ENCODE results near the gene DCAF10. TPM values are rescaled to one million over a fixed set of nuclear protein-coding genes. Genes with fewer than 3 reads are reported as not detected.
"Not testable (repeated sequence)": the region's sequence is repeated elsewhere in the genome, so short reads cannot be mapped to it uniquely, and the experiment has no call there.

The DCAF10 gene
- total and polyA plus RNA-seq, 4 donors = 8.3 to 29.5 (median 18.5) TPM

DNA sequence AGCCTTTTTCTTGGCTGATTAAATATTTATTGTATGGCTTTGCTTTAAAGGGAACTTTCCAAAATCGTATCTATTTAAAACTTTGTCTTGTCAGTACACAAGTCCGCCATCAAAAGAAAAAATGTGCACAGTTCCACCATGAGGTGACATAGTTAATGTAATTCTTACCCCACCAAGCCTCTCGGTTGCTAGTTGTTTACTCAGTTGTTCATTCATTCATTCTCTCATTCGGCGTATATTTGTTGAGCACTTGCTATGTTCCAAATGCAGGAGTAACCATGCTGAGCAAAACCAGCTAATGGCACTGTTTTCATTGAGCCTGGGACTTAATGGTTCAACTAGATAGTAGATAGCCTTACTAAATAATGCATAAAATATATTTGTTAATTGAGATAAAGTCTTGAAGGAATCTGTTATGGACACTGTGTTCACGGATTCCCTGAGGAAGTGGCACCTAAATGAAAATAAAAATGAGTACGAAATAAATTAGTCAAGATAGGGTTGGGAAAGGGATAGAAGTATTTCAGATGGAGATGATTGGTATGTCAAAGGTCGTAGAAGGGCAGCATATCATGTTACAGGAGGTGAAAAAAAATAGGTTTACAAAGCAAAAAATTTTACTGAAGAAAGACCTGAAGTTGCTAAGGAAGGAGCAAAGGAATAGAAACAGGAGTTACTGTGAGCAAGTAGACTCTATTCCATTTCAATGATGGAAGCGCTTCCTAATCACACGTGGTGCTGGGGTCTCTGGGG lies 1.5 kb downstream of the DCAF10 start:
- ATAC-seq (ENCODE audit: low FRiP score) (no peak), DNase-seq (no peak)
- Histone ChIP-seq H3K9me3 (ENCODE audit: control insufficient read depth, low read length) (no peaks in the 10 kb centered on the region), H3K4me1 (ENCODE audit: control insufficient read depth in 1 of 2, insufficient read depth in 2 of 2, low read length in 2 of 2) (peaks cover 0 to 4% of the 10 kb centered on the region in 2 donors), H3K36me3 (ENCODE audit: control insufficient read depth in 1 of 2, insufficient read depth in 2 of 2, low read length in 1 of 2) (no peaks in the 10 kb centered on the region), H3K27me3 (ENCODE audit: control insufficient read depth in 1 of 2, insufficient read depth in 2 of 2, low read length in 1 of 2) (no peaks in the 10 kb centered on the region), H3K4me3 (ENCODE audit: low read length in 2 of 2) (peak overlapping the region; percentile 59 to 79), H3K27ac (ENCODE audit: low read depth in 1 of 2, low read length in 2 of 2) (no peak overlapping the region)
- WGBS, 2 donors = 46 to 48% methylated on average over 10 of the region's 10 CpGs
- intact Hi-C loops (cut with DNase I) = loop anchor here in 1 of 2 donors (10.0 kb wide), 1 partner anchor 317 kb away; the partner anchor contains the start of gene POLR1E

DNA sequence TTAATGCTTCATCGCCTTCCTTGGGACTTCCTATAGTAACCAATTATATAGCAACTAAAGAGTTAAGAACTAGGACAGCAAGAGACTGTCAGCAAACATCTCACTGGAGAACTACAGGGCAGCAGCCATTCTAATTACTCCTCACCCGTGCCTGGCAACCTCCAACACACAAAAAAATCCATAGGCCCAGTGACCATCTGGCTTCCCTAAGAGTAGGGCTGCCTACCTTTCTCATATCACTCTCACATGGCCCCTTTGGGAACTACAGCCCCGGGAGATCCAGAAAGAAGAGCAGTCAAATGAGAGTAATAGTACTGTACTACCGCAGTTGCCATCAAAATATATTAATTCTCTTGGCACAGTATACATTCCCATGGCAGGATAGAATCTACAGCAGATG lies 5.7 kb downstream of the DCAF10 start:
- H3K4me3 ChIP-seq (ENCODE audit: low read length in 2 of 2) = no peak overlapping the region
- no peak overlapping the region for H3K27ac ChIP-seq (ENCODE audit: low read depth in 1 of 2, low read length in 2 of 2)
- no peaks in the 10 kb centered on the region for H3K9me3 ChIP-seq (ENCODE audit: control insufficient read depth, low read length)
- peaks cover 0 to 3% of the 10 kb centered on the region in 2 donors for H3K4me1 ChIP-seq (ENCODE audit: control insufficient read depth in 1 of 2, insufficient read depth in 2 of 2, low read length in 2 of 2)
- ATAC-seq (ENCODE audit: low FRiP score) (no peak), DNase-seq (no peak)
- intact Hi-C loops (cut with DNase I) = loop anchor here in 1 of 2 donors (10.0 kb wide), 1 partner anchor 321 kb away; the partner anchor contains the start of gene POLR1E
- H3K27me3 ChIP-seq (ENCODE audit: control insufficient read depth in 1 of 2, insufficient read depth in 2 of 2, low read length in 1 of 2) = no peaks in the 10 kb centered on the region
- WGBS, 2 donors = 56 to 66% methylated on average over 4 of the region's 4 CpGs
- no peaks in the 10 kb centered on the region for H3K36me3 ChIP-seq (ENCODE audit: control insufficient read depth in 1 of 2, insufficient read depth in 2 of 2, low read length in 1 of 2)

DNA sequence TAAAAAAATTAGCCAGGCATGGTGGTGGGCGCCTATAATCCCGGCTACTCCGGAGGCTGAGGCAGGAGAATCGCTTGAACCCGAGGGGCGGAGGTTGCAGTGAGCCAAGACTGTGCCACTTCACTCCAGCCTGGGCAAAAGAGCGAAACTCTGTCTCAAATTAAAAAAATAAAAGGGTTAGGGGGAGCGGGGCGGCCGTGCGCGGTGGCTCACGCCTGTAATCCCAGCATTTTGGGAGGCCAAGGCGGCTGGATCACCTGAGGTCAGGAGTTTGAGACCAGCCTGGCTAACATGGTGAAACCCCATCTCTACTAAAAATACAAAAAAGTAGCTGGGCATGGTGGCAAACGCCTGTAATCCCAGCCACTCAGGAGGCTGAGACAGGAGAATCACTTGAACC lies 9.1 kb downstream of the DCAF10 start:
- not testable (repeated sequence) for H3K36me3 ChIP-seq (ENCODE audit: control insufficient read depth in 1 of 2, insufficient read depth in 2 of 2, low read length in 1 of 2); DNase-seq; H3K4me3 ChIP-seq (ENCODE audit: low read length in 2 of 2); H3K27ac ChIP-seq (ENCODE audit: low read depth in 1 of 2, low read length in 2 of 2); H3K4me1 ChIP-seq (ENCODE audit: control insufficient read depth in 1 of 2, insufficient read depth in 2 of 2, low read length in 2 of 2); ATAC-seq (ENCODE audit: low FRiP score); H3K9me3 ChIP-seq (ENCODE audit: control insufficient read depth, low read length); H3K27me3 ChIP-seq (ENCODE audit: control insufficient read depth in 1 of 2, insufficient read depth in 2 of 2, low read length in 1 of 2)
- 98% methylated on average over 15 of the region's 15 CpGs for WGBS, 2 donors
- intact Hi-C loops (cut with DNase I) = loop anchor here in 1 of 2 donors (10.0 kb wide), 1 partner anchor 325 kb away; the partner anchor contains the start of gene POLR1E

GRCh38 chr9:37811906-37812476 lies 11.4 kb downstream of the DCAF10 start:
- WGBS, 2 donors = 98 to 99% methylated on average over 6 of the region's 6 CpGs
- no peak for DNase-seq
- Histone ChIP-seq H3K36me3 (ENCODE audit: control insufficient read depth in 1 of 2, insufficient read depth in 2 of 2, low read length in 1 of 2) (no peaks in the 10 kb centered on the region), H3K27ac (ENCODE audit: low read depth in 1 of 2, low read length in 2 of 2) (no peak overlapping the region), H3K27me3 (ENCODE audit: control insufficient read depth in 1 of 2, insufficient read depth in 2 of 2, low read length in 1 of 2) (no peaks in the 10 kb centered on the region), H3K4me1 (ENCODE audit: control insufficient read depth in 1 of 2, insufficient read depth in 2 of 2, low read length in 2 of 2) (peaks cover 0 to 1% of the 10 kb centered on the region in 2 donors), H3K9me3 (ENCODE audit: control insufficient read depth, low read length) (no peaks in the 10 kb centered on the region), H3K4me3 (ENCODE audit: low read length in 2 of 2) (no peak overlapping the region)
- no peak for ATAC-seq (ENCODE audit: low FRiP score)
- intact Hi-C loops (cut with DNase I) = no loop called here

GRCh38 chr9:37812773-37813379 lies 12.3 kb downstream of the DCAF10 start:
- Histone ChIP-seq H3K27ac (ENCODE audit: low read depth in 1 of 2, low read length in 2 of 2) (no peak overlapping the region), H3K9me3 (ENCODE audit: control insufficient read depth, low read length) (no peaks in the 10 kb centered on the region), H3K4me1 (ENCODE audit: control insufficient read depth in 1 of 2, insufficient read depth in 2 of 2, low read length in 2 of 2) (peaks cover 0 to 1% of the 10 kb centered on the region in 2 donors), H3K4me3 (ENCODE audit: low read length in 2 of 2) (no peak overlapping the region), H3K27me3 (ENCODE audit: control insufficient read depth in 1 of 2, insufficient read depth in 2 of 2, low read length in 1 of 2) (no peaks in the 10 kb centered on the region), H3K36me3 (ENCODE audit: control insufficient read depth in 1 of 2, insufficient read depth in 2 of 2, low read length in 1 of 2) (no peaks in the 10 kb centered on the region)
- 94 to 96% methylated on average over 5 of the region's 5 CpGs for WGBS, 2 donors
- DNase-seq = no peak
- intact Hi-C loops (cut with DNase I) = no loop called here
- ATAC-seq (ENCODE audit: low FRiP score) = no peak

- H3K27ac ChIP-seq (ENCODE audit: low read depth in 1 of 2, low read length in 2 of 2) = no peak overlapping the region
- no peaks in the 10 kb centered on the region for H3K9me3 ChIP-seq (ENCODE audit: control insufficient read depth, low read length)
- peaks cover 0 to 1% of the 10 kb centered on the region in 2 donors for H3K4me1 ChIP-seq (ENCODE audit: control insufficient read depth in 1 of 2, insufficient read depth in 2 of 2, low read length in 2 of 2)
- H3K4me3 ChIP-seq (ENCODE audit: low read length in 2 of 2) = no peak overlapping the region
- H3K36me3 ChIP-seq (ENCODE audit: control insufficient read depth in 1 of 2, insufficient read depth in 2 of 2, low read length in 1 of 2) = no peaks in the 10 kb centered on the region
- intact Hi-C loops (cut with DNase I) = no loop called here
- no peaks in the 10 kb centered on the region for H3K27me3 ChIP-seq (ENCODE audit: control insufficient read depth in 1 of 2, insufficient read depth in 2 of 2, low read length in 1 of 2)
- DNase-seq = no peak
- no peak for ATAC-seq (ENCODE audit: low FRiP score)
- 70 to 77% methylated on average over 2 of the region's 2 CpGs for WGBS, 2 donors
Measured at GRCh38 chr9:37818849-37819248, 18.3 kb downstream of the DCAF10 start.

- DNase-seq = no peak
- Histone ChIP-seq H3K4me3 (ENCODE audit: low read length in 2 of 2) (no peak overlapping the region), H3K4me1 (ENCODE audit: control insufficient read depth in 1 of 2, insufficient read depth in 2 of 2, low read length in 2 of 2) (peaks cover 0 to 1% of the 10 kb centered on the region in 2 donors), H3K27ac (ENCODE audit: low read depth in 1 of 2, low read length in 2 of 2) (no peak overlapping the region), H3K27me3 (ENCODE audit: control insufficient read depth in 1 of 2, insufficient read depth in 2 of 2, low read length in 1 of 2) (no peaks in the 10 kb centered on the region), H3K9me3 (ENCODE audit: control insufficient read depth, low read length) (no peaks in the 10 kb centered on the region), H3K36me3 (ENCODE audit: control insufficient read depth in 1 of 2, insufficient read depth in 2 of 2, low read length in 1 of 2) (peaks cover 0 to 3% of the 10 kb centered on the region in 2 donors)
- WGBS, 2 donors = 86 to 87% methylated on average over 5 of the region's 5 CpGs
- ATAC-seq (ENCODE audit: low FRiP score) = no peak
- intact Hi-C loops (cut with DNase I) = no loop called here
Measured at GRCh38 chr9:37820142-37820541, 19.5 kb downstream of the DCAF10 start.

GRCh38 chr9:37825174-37825573 lies 24.6 kb downstream of the DCAF10 start:
- H3K27ac ChIP-seq (ENCODE audit: low read depth in 1 of 2, low read length in 2 of 2); H3K36me3 ChIP-seq (ENCODE audit: control insufficient read depth in 1 of 2, insufficient read depth in 2 of 2, low read length in 1 of 2); ATAC-seq (ENCODE audit: low FRiP score); H3K9me3 ChIP-seq (ENCODE audit: control insufficient read depth, low read length); intact Hi-C loops (cut with DNase I); H3K27me3 ChIP-seq (ENCODE audit: control insufficient read depth in 1 of 2, insufficient read depth in 2 of 2, low read length in 1 of 2); H3K4me3 ChIP-seq (ENCODE audit: low read length in 2 of 2); DNase-seq; H3K4me1 ChIP-seq (ENCODE audit: control insufficient read depth in 1 of 2, insufficient read depth in 2 of 2, low read length in 2 of 2): not testable (repeated sequence)
- 95 to 96% methylated on average over 2 of the region's 2 CpGs for WGBS, 2 donors

Data from aorta (tissue), 5 donors.